Esophagus squamous epithelium (tissue), 5 donors: Measurements from ENCODE around the gene ATXN7L3. TPM values are rescaled to one million over a fixed set of nuclear protein-coding genes. Genes with fewer than 3 reads are reported as not detected.

ENCODE experiments used
- DNase-seq: peaks from one replicate; lab custom pipeline; 2025; lab: John Stamatoyannopoulos, UW
- H3K27ac ChIP-seq, 4 donors: fragments of 200-600 bp; sonication (generic); one replicate each; pipeline ENCODE4 v1.5.1; 2016 to 2019; ENCODE audit warnings: mild to moderate bottlenecking in 1 of 4
- H3K27me3 ChIP-seq, 4 donors: fragments of 200-600 bp; sonication (generic); 1 replicate in 3 of 4; 2 replicates in 1 of 4; pipeline versions ENCODE4 v1.5.1 to v1.6.0; 2017 to 2021; ENCODE audit warnings: antibody characterized with exemption in 1 of 4
- H3K36me3 ChIP-seq, 3 donors: fragments of 200-600 bp; sonication (generic); one replicate each; pipeline ENCODE4 v1.5.1; 2016 to 2019
- H3K4me1 ChIP-seq, 3 donors: fragments of 200-600 bp; sonication (generic); one replicate each; pipeline ENCODE4 v1.5.1; 2017 to 2019
- H3K4me3 ChIP-seq, 4 donors: fragments of 200-600 bp; sonication (generic); 1 replicate in 3 of 4; 2 replicates in 1 of 4; pipeline ENCODE4 v1.5.1; 2016 to 2019; ENCODE audit warnings: mild to moderate bottlenecking in 2 of 4, moderate library complexity in 1 of 4
- H3K9me3 ChIP-seq, 3 donors: fragments of 200-600 bp; sonication (generic); one replicate each; pipeline ENCODE4 v1.5.1; 2016 to 2019
- CTCF ChIP-seq, 6 experiments: fragments of 450-650 bp in 4 of 6; fragments of 200-600 bp in 2 of 6; sonication (generic) in 2 of 6; IDR thresholded peaks; one replicate each; pipeline ENCODE4 v1.5.1; 2016 to 2019; ENCODE audit warnings: antibody characterized with exemption in 6 of 6, mild to moderate bottlenecking in 4 of 6, moderate library complexity in 4 of 6
- POLR2A ChIP-seq, 4 donors: fragments of 450-650 bp; IDR thresholded peaks; one replicate each; pipeline ENCODE4 v1.6.1; 2017; ENCODE audit warnings: antibody characterized with exemption in 4 of 4, mild to moderate bottlenecking in 4 of 4, moderate library complexity in 3 of 4
- WGBS, 2 donors: methylation state at CpG; one replicate each; pipeline ENCODE4 v1.1.5; 2018; 5-methylcytosine and 5-hydroxymethylcytosine counted together
- intact Hi-C: fragments of 100-400 bp; cut with DNase I; formaldehyde crosslinking; loops from one replicate; pipeline ENCODE4 v1.15.0; 2022
- total RNA-seq, 4 donors: library from RNA; depleted of rRNA; stranded (reverse); fragments of >200 nt; gene quantifications; one replicate each; pipeline ENCODE4 v1.1.0, GENCODE V29; 2016
- donor health status: DM: yes; HTN: yes; CAD: no.

The ATXN7L3 gene
- total RNA-seq, 4 donors from 2014 or later: 37.7 to 47.3 (median 44.0) TPM

GRCh38 chr17:44221084-44221861, 21.6 kb upstream of the ATXN7L3 start:
- 0 to 1% methylated on average over 33 to 39 of the region's 54 CpGs for WGBS, 2 donors
- peak overlapping the region; percentile 97 to 100 (median 99) for H3K27ac ChIP-seq

GRCh38 chr17:44220213-44221083, 20.8 kb upstream of the ATXN7L3 start:
- Histone ChIP-seq H3K36me3 (peaks cover 10 to 23% (median 12%) of the 10 kb centered on the region in 3 donors), H3K4me3 (peak overlapping the region; percentile 92 to 99 (median 99)), H3K27ac (peak overlapping the region; percentile 97 to 100 (median 99)), H3K27me3 (no peaks in the 10 kb centered on the region), H3K9me3 (no peaks in the 10 kb centered on the region), H3K4me1 (peaks cover 33 to 58% (median 33%) of the 10 kb centered on the region in 3 donors)
- TF ChIP-seq POLR2A (IDR thresholded peaks at IDR 0.05) (no peak), CTCF (IDR thresholded peaks at IDR 0.05) (peak in 1 of 6 experiments; percentile 3)
- 0% methylated on average over 32 of the region's 108 CpGs; no CpG with 5 or more reads in 1 of the 2 donors for WGBS, 2 donors
- intact Hi-C loops: no loop called here
- no peak for DNase-seq

More at GRCh38 chr17:44221084-44221861, 21.6 kb upstream of the ATXN7L3 start:
- peak overlapping the region; percentile 92 to 99 (median 99) for H3K4me3 ChIP-seq
- no peaks in the 10 kb centered on the region for H3K27me3 ChIP-seq
- intact Hi-C loops: no loop called here
- H3K4me1 ChIP-seq: peaks cover 33 to 51% (median 33%) of the 10 kb centered on the region in 3 donors
- DNase-seq: no peak
- TF ChIP-seq POLR2A (IDR thresholded peaks at IDR 0.05) (peak in 2 of 4 donors; percentile 9 to 51), CTCF (IDR thresholded peaks at IDR 0.05) (no peak)
- peaks cover 2 to 15% (median 5%) of the 10 kb centered on the region in 3 donors for H3K36me3 ChIP-seq
- H3K9me3 ChIP-seq: no peaks in the 10 kb centered on the region

- no peaks in the 10 kb centered on the region for H3K9me3 ChIP-seq
- peaks cover 33 to 58% (median 33%) of the 10 kb centered on the region in 3 donors for H3K4me1 ChIP-seq
- no peak for DNase-seq
- H3K27me3 ChIP-seq: no peaks in the 10 kb centered on the region
- H3K36me3 ChIP-seq: peaks cover 17 to 31% (median 19%) of the 10 kb centered on the region in 3 donors
- H3K27ac ChIP-seq: peak within 1 kb of the TSS; percentile 97 to 100 (median 99)
- peak within 1 kb of the TSS; percentile 92 to 99 (median 99) for H3K4me3 ChIP-seq
- intact Hi-C loops: no loop called here
- no CpG with 5 or more reads among the region's 76 CpGs for WGBS, 2 donors
- TF ChIP-seq CTCF (IDR thresholded peaks at IDR 0.05) (no peak), POLR2A (IDR thresholded peaks at IDR 0.05) (no peak)
Measured at GRCh38 chr17:44219616-44220212, 20.0 kb upstream of the ATXN7L3 start, which contains the start of gene UBTF. TSS of gene UBTF (minus strand) at chr17:44219675. CDS start at chr17:44218229, 1,446 bp downstream.

- H3K27me3 ChIP-seq: no peaks in the 10 kb centered on the region
- peaks cover 20 to 36% (median 23%) of the 10 kb centered on the region in 3 donors for H3K36me3 ChIP-seq
- H3K4me1 ChIP-seq: peaks cover 33 to 55% (median 33%) of the 10 kb centered on the region in 3 donors
- H3K4me3 ChIP-seq: peak overlapping the region; percentile 92 to 99 (median 99)
- no peaks in the 10 kb centered on the region for H3K9me3 ChIP-seq
- peak overlapping the region; percentile 97 to 100 (median 99) for H3K27ac ChIP-seq
- intact Hi-C loops: no loop called here
- peak in 5 of 6 experiments; percentile 7 to 78 (median 71) for TF ChIP-seq CTCF (IDR thresholded peaks at IDR 0.05)
- peak in 2 of 4 donors; percentile 5 to 69 for TF ChIP-seq POLR2A (IDR thresholded peaks at IDR 0.05)
- no peak for DNase-seq
- no CpG with 5 or more reads among the region's 73 CpGs for WGBS, 2 donors
Measured at GRCh38 chr17:44219108-44219615, 19.5 kb upstream of the ATXN7L3 start.
